Measurements from ENCODE around the gene ANKRD16.
"Not testable (repeated sequence)": the region's sequence is repeated elsewhere in the genome, so short reads cannot be mapped to it uniquely, and the experiment has no call there.

ANKRD16 gene

GRCh38 chr10:5876181-5876768, 13.4 kb downstream of the ANKRD16 start:
- no peak for DNase-seq (ENCODE audit: low read depth)

GRCh38 chr10:5873515-5873995, 16.1 kb downstream of the ANKRD16 start:
- peak; percentile 58 for DNase-seq (ENCODE audit: low read depth)

GRCh38 chr10:5871596-5871995, 18.1 kb downstream of the ANKRD16 start:
- no peak for DNase-seq (ENCODE audit: low read depth)

- no peak for DNase-seq (ENCODE audit: low read depth)
Observed at GRCh38 chr10:5869156-5869555, 20.5 kb downstream of the ANKRD16 start.

GRCh38 chr10:5868383-5868782, 21.3 kb downstream of the ANKRD16 start:
- DNase-seq (ENCODE audit: low read depth): not testable (repeated sequence)

- DNase-seq (ENCODE audit: low read depth): not testable (repeated sequence)
Observed at GRCh38 chr10:5867091-5867615, 22.5 kb downstream of the ANKRD16 start.

- DNase-seq (ENCODE audit: low read depth): not testable (repeated sequence)
Observed at GRCh38 chr10:5866451-5867081, 23.1 kb downstream of the ANKRD16 start.

- DNase-seq (ENCODE audit: low read depth): not testable (repeated sequence)
Observed at GRCh38 chr10:5862981-5863685, 26.6 kb downstream of the ANKRD16 start.

- DNase-seq (ENCODE audit: low read depth): no peak
Observed at GRCh38 chr10:5862360-5862961, 27.2 kb downstream of the ANKRD16 start.

GRCh38 chr10:5860066-5860465, 29.6 kb downstream of the ANKRD16 start:
- no peak for DNase-seq (ENCODE audit: low read depth)

- DNase-seq (ENCODE audit: low read depth): no peak
Observed at GRCh38 chr10:5858811-5859210, 30.9 kb downstream of the ANKRD16 start.

GRCh38 chr10:5856701-5857004, 33.0 kb downstream of the ANKRD16 start:
- no peak for DNase-seq (ENCODE audit: low read depth)

- DNase-seq (ENCODE audit: low read depth): no peak
Observed at GRCh38 chr10:5855979-5856700, 33.6 kb downstream of the ANKRD16 start.

- DNase-seq (ENCODE audit: low read depth): no peak
Observed at GRCh38 chr10:5854131-5854475, 35.6 kb downstream of the ANKRD16 start.

- DNase-seq (ENCODE audit: low read depth): not testable (repeated sequence)
Observed at GRCh38 chr10:5846667-5847066, 43.0 kb downstream of the ANKRD16 start.

- no peak for DNase-seq (ENCODE audit: low read depth)
Observed at GRCh38 chr10:5844345-5845055, 45.2 kb downstream of the ANKRD16 start.

- DNase-seq (ENCODE audit: low read depth): no peak
Observed at GRCh38 chr10:5843686-5844344, 45.9 kb downstream of the ANKRD16 start.

GRCh38 chr10:5841965-5842364, 47.7 kb downstream of the ANKRD16 start:
- DNase-seq (ENCODE audit: low read depth): no peak

GRCh38 chr10:5840314-5841307, 49.1 kb downstream of the ANKRD16 start:
- no peak for DNase-seq (ENCODE audit: low read depth)

- not testable (repeated sequence) for DNase-seq (ENCODE audit: low read depth)
Observed at GRCh38 chr10:5836181-5836580, 53.5 kb downstream of the ANKRD16 start.
